Skin of body (tissue), 2 donors: ENCODE data around the gene MMP1. TPM values are rescaled to one million over a fixed set of nuclear protein-coding genes. Genes with fewer than 3 reads are reported as not detected.
"Not testable (repeated sequence)": the region's sequence is repeated elsewhere in the genome, so short reads cannot be mapped to it uniquely, and the experiment has no call there.

Experiments
- DNase-seq: peaks from one replicate; lab custom pipeline; 2025; lab: John Stamatoyannopoulos, UW
- total RNA-seq: library from RNA; depleted of rRNA; stranded (reverse); fragments of >200 nt; gene quantifications from one replicate; pipeline ENCODE4 v1.2.3, GENCODE V29; 2014

Gene MMP1
- total RNA-seq, 1 donor from 2014 or later: 0.69 TPM

DNA sequence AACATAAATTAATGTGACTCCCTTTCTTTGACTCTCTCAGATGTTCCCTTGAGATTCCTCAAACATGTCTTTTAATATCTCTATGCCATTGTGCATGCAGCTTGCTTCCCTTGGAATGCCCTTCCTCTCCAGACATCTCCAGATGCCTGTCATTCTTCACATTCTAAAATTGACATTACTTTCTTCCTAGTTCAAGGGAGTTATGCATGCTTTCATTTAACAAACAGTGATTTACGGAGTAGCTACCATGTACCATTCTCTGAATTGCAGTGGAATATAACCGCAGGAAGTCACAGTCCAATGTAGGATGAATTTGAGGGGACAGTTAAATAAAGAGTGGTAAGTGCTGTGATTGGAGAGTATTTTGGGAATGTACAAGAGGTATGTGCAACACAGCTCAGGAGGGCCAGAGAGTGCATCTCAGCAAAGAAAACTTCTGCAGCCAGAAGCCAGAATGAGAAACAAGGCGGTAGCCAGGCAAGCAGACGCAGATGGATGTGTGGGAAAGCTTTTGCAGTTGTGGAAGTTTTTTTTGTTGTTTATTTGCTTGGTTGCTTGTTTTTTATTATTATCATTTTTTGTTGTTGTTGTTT is 36.2 kb downstream of the MMP1 start:
- DNase-seq: peak; percentile 31

DNA sequence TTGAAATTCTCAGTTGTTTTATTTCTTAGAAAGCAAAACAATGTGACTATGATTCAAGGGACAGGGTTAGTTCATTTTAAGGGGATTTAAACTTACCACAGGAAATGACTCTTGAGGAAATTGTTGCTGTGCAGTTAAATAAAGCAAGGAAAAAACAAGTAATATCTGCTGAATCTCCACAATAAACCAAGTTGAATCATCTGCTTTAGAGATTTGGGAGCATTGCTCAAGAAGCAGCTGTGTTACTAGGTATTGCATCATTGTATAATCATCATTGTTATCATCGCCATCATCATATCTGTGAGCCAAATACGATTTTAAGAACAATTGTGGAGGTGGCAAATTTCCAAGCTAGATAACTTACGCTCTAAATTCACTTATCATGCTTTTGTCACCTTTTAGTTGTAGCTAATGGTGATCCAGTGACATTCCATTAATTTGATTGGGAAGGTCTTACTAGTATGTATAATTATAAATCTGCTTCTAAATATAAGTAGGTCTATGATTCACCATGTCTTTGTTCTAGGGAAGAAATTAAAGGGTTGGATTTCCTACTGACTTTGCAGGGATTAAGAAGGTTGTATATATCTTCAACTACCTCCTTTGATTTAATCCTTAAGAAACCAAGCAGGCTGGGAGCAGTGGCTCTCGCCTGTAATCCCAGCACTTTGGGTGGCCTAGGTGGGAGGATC is 37.5 kb downstream of the MMP1 start:
- DNase-seq: peak; percentile 87

DNA sequence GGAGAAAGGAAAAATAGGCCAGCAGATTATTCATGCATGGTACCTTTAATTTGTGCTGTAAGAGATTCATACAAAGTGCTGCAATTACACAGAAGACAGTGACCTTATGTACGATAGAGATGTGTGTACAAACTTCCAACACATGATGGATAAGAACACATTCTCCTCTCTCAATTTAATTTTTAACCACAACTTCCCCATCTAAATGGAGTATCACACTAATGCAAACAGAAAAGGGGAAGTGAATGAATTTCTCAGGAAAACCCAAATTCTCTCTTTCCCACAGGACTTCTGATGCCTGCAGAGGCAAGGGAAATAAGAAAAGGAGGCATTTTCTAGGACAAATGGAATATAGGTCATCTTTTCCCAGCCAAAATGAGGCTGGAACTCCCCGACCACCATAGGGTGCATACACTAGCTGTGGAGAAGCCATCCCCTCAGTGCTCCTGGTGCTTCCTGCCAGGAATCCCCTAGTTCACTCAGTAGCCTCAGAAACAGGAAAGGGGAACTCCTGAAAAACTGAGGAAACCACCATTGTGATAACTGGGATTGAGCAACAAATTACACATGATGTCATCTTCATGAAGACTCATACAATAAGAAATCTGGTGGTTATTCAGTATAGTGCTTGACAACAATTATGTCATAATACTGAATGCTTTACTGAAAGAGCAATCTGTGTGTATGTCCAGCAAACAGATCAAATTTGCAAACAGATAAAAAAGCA is 40.0 kb downstream of the MMP1 start:
- DNase-seq: no peak

DNA sequence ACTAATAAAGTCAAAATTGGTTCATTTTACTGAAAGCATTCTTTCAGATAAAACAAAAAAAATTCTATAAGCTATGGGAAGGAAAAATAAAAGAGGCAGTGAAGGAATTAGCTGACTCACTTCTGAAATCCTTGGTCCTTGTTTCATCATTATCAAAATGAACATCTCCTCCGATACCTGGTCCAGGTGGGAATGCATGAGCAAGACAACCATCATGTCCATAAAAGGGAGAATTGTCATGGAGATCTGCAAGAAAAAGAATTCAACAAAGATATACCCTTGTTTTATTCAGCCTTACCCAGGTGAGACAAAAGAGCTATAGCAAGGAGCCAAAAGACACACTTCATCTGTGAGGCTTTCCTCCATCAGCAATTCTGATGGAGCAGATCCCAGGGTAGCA is 44.7 kb downstream of the MMP1 start:
- no peak for DNase-seq

DNA sequence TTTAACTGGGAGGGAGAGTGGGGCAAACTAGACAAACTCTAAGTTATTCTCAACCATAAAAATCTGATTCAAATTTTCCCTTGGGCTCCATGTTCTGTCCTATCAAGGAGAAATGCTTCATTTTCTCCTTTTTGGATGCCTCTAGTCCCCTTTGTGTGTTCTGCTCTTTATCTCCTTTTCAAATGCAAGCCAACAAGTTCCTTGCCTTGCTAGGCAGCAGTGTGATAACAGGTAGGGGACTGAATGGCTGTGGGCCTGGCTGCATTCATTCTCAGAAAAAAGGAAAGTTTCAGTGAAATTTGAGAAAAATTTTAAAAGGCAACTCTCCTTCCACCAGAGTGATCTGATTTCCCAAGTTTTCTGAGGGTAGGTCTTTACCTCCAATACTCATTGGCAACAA is 46.3 kb downstream of the MMP1 start:
- DNase-seq: no peak

DNA sequence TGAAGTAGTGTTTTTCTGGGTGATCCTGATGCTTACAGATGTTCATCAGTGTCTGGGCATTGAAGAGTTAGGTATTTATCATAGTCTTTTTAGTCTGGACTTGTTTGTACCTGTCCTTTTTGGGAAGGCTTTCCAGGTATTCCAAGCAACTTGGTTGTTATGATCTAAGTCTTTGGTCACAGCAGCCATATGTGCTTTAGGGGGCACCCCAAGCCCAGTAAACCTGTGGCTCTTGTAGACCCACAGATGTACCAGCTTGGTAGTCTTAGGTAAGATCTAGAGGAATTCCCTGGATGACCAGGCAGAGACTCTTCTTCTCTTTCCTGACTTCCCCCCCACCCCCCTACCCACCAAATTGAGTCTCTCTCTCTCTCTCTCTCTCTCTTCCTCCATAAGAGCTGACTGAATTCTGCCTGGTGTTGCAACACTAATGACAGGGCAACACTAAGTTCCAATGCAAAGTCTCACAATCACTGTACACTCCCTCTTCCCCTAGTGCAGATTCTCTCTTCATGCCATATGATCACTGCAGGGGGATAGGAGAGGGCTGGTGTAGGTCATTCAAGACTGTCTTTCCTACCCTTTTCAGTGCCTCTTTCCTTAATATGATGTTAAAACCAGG is 48.7 kb downstream of the MMP1 start:
- DNase-seq: no peak

DNA sequence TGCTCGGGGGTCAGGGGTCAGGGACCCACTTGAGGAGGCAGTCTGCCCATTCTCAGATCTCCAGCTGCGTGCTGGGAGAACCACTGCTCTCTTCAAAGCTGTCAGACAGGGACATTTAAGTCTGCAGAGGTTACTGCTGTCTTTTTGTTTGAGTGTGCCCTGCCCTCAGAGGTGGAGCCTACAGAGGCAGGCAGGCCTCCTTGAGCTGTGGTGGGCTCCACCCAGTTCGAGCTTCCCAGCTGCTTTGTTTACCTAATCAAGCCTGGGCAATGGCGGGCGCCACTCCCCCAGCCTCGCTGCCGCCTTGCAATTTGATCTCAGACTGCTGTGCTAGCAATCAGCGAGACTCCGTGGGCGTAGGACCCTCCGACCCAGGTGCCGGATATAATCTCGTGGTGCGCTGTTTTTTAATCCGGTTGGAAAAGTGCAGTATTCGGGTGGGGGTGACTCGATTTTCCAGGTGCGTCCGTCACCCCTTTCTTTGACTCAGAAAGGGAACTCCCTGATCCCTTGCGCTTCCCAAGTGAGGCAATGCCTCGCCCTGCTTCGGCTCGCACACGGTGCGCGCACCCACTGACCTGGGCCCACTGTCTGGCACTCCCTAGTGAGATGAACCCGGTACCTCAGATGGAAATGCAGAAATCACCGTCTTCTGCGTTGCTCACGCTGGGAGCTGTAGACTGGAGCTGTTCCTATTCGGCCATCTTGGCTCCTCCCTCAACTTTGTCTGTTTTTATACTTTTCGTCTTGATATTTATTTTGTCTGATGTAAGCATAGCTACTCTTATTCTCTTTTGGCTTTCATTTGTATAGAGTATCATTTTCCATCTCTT is 51.0 kb downstream of the MMP1 start:
- DNase-seq: not testable (repeated sequence)

Other genes with a start within 250 kb of the MMP1 start
- not detected for gene MMP20, start 172.8 kb downstream of the MMP1 start, total RNA-seq
- gene MMP27, start 92.4 kb downstream of the MMP1 start, total RNA-seq: 6.7 TPM
- gene MMP8, start 73.2 kb downstream of the MMP1 start, total RNA-seq: 8.4 TPM
- gene MMP10, start 17.5 kb downstream of the MMP1 start, total RNA-seq: not detected
- 0.10 TPM for gene MMP3, start 45.4 kb upstream of the MMP1 start, total RNA-seq
- gene MMP12, start 76.8 kb upstream of the MMP1 start, total RNA-seq: 0.10 TPM
- gene MMP13, start 157.6 kb upstream of the MMP1 start, total RNA-seq: not detected